DND-41 (cell line): ENCODE results near the gene EPS8L1.

ENCODE experiments used
- ATAC-seq: fragments of 200-7000 bp; cut with Tn5 transposase; 3 replicates; pipeline ENCODE4 v1.9.1; 2021; ENCODE audit warnings: low read depth; ENCODE audit not compliant: insufficient read depth
- DNase-seq: peaks from one replicate; pipeline ENCODE4 v3.0.0-alpha.2; 2020
- H2AFZ ChIP-seq: 2 replicates; pipeline ENCODE4 v1.6.0; 2012; ENCODE audit warnings: low read depth, low read length
- H3K27ac ChIP-seq: 2 replicates; pipeline ENCODE4 v1.5.1; 2012; ENCODE audit warnings: low read length, inconsistent platforms
- H3K27me3 ChIP-seq: fragments of 200-600 bp; sonication (generic); 2 replicates; pipeline ENCODE4 v1.6.0; 2012; ENCODE audit warnings: low read length, mild to moderate bottlenecking, inconsistent platforms; ENCODE audit not compliant: insufficient read depth, poor library complexity
- H3K36me3 ChIP-seq: 2 replicates; pipeline ENCODE4 v1.5.1; 2012; ENCODE audit warnings: low read length, inconsistent platforms; ENCODE audit not compliant: insufficient read depth
- H3K4me1 ChIP-seq: 2 replicates; pipeline ENCODE4 v1.5.1; 2012; ENCODE audit warnings: mild to moderate bottlenecking, low read length; ENCODE audit not compliant: insufficient read depth
- H3K4me2 ChIP-seq: 2 replicates; pipeline ENCODE4 v1.6.0; 2012; ENCODE audit warnings: mild to moderate bottlenecking, moderate library complexity, low read length, inconsistent platforms; ENCODE audit not compliant: insufficient read depth
- H3K4me3 ChIP-seq, 2 experiments: fragments of 200-600 bp in 1 of 2; shearing (Covaris generic) in 1 of 2; 2 replicates each; pipeline ENCODE4 v1.5.1; 2012 to 2016; ENCODE audit warnings: inconsistent platforms in 2 of 2, low read length in 2 of 2, mild to moderate bottlenecking in 2 of 2, low read depth in 1 of 2, moderate library complexity in 1 of 2
- H3K79me2 ChIP-seq: 2 replicates; pipeline ENCODE4 v1.6.0; 2012; ENCODE audit warnings: low read length, inconsistent platforms; ENCODE audit not compliant: insufficient read depth
- H3K9ac ChIP-seq: 2 replicates; pipeline ENCODE4 v1.6.0; 2012; ENCODE audit warnings: low read depth, mild to moderate bottlenecking, inconsistent platforms, low read length, moderate library complexity
- H3K9me3 ChIP-seq: 2 replicates; pipeline ENCODE4 v1.5.1; 2012; ENCODE audit warnings: low read length, moderate library complexity, mild to moderate bottlenecking, inconsistent platforms; ENCODE audit not compliant: insufficient read depth, severe bottlenecking
- H4K20me1 ChIP-seq: 2 replicates; pipeline ENCODE4 v1.6.0; 2012; ENCODE audit warnings: low read length; ENCODE audit not compliant: insufficient read depth
- CTCF ChIP-seq: IDR thresholded peaks from 2 replicates; pipeline ENCODE4 v1.5.1; 2012; ENCODE audit warnings: borderline replicate concordance, low read length, moderate library complexity, mild to moderate bottlenecking; ENCODE audit not compliant: poor library complexity, severe bottlenecking; ENCODE audit errors: extremely low read depth
- EZH2 ChIP-seq: IDR thresholded peaks from 3 replicates; pipeline ENCODE4 v1.6.1; 2012; ENCODE audit warnings: borderline replicate concordance, low read depth, mild to moderate bottlenecking, moderate library complexity, low read length, inconsistent platforms; ENCODE audit not compliant: severe bottlenecking

EPS8L1 gene

GRCh38 chr19:55070466-55071128 lies 5.1 kb upstream of the EPS8L1 start:
- Histone ChIP-seq H3K4me2 (no peak overlapping the region), H4K20me1 (0 out of 2 replicates have a peak, but pooled peaks cover 3% of the 10 kb centered on the region), H3K27ac (no peak overlapping the region), H3K27me3 (no peaks in the 10 kb centered on the region), H3K36me3 (no peaks in the 10 kb centered on the region), H2AFZ (no peak overlapping the region), H3K9me3 (no peaks in the 10 kb centered on the region), H3K79me2 (no peaks in the 10 kb centered on the region), H3K4me3 (no peak overlapping the region), H3K9ac (no peak overlapping the region), H3K4me1 (no peaks in the 10 kb centered on the region)
- DNase-seq = no peak
- no peak for ATAC-seq
- TF ChIP-seq EZH2 (no peak), CTCF (no peak)

GRCh38 chr19:55071129-55071502 lies 4.6 kb upstream of the EPS8L1 start:
- H3K9me3 ChIP-seq = no peaks in the 10 kb centered on the region
- ATAC-seq (no peak), DNase-seq (no peak)
- no peak overlapping the region for H2AFZ ChIP-seq
- no peaks in the 10 kb centered on the region for H3K36me3 ChIP-seq
- H3K27me3 ChIP-seq = no peaks in the 10 kb centered on the region
- H3K9ac ChIP-seq = no peak overlapping the region
- TF ChIP-seq EZH2 = no peak
- TF ChIP-seq CTCF = no peak
- 0 out of 2 replicates have a peak, but pooled peaks cover 3% of the 10 kb centered on the region for H4K20me1 ChIP-seq
- no peak overlapping the region for H3K4me2 ChIP-seq
- H3K27ac ChIP-seq = no peak overlapping the region
- H3K4me1 ChIP-seq = no peaks in the 10 kb centered on the region
- H3K4me3 ChIP-seq = no peak overlapping the region
- no peaks in the 10 kb centered on the region for H3K79me2 ChIP-seq

DNA sequence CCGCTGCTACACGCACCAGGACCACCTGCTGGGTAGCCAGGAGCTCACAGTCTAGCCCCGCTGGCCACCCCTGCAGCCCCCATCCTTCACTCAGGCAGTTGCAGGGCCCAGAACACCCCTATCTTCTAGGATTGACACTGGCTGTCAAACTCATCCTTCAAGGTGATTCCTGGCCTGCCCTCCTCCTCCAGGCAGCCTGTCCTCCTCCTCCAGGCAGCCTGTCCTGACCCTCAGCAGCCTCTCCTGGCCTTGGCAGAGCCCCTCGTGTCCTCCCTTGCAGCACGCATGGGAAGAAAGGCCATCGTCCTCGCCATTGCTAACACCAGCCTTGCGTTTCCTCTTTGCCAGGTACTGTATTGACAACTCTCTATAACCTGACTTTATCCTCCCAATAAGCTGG lies 3.8 kb upstream of the EPS8L1 start:
- H3K4me2 ChIP-seq = no peak overlapping the region
- ATAC-seq = no peak
- H2AFZ ChIP-seq = no peak overlapping the region
- H3K4me3 ChIP-seq = no peak overlapping the region
- DNase-seq = no peak
- no peaks in the 10 kb centered on the region for H3K36me3 ChIP-seq
- H3K79me2 ChIP-seq = no peaks in the 10 kb centered on the region
- TF ChIP-seq CTCF (no peak), EZH2 (no peak)
- H3K9me3 ChIP-seq = no peaks in the 10 kb centered on the region
- 0 out of 2 replicates have a peak, but pooled peaks cover 3% of the 10 kb centered on the region for H4K20me1 ChIP-seq
- no peak overlapping the region for H3K9ac ChIP-seq
- no peaks in the 10 kb centered on the region for H3K4me1 ChIP-seq
- no peaks in the 10 kb centered on the region for H3K27me3 ChIP-seq
- H3K27ac ChIP-seq = no peak overlapping the region
